ENCODE results near the gene NDUFB11. TPM values are rescaled to one million over a fixed set of nuclear protein-coding genes. Genes with fewer than 3 reads are reported as not detected.
"Not testable (repeated sequence)": the region's sequence is repeated elsewhere in the genome, so short reads cannot be mapped to it uniquely, and the experiment has no call there.

The NDUFB11 gene
- total RNA-seq, 1 experiment from 2014 or later, result 110 TPM

DNA sequence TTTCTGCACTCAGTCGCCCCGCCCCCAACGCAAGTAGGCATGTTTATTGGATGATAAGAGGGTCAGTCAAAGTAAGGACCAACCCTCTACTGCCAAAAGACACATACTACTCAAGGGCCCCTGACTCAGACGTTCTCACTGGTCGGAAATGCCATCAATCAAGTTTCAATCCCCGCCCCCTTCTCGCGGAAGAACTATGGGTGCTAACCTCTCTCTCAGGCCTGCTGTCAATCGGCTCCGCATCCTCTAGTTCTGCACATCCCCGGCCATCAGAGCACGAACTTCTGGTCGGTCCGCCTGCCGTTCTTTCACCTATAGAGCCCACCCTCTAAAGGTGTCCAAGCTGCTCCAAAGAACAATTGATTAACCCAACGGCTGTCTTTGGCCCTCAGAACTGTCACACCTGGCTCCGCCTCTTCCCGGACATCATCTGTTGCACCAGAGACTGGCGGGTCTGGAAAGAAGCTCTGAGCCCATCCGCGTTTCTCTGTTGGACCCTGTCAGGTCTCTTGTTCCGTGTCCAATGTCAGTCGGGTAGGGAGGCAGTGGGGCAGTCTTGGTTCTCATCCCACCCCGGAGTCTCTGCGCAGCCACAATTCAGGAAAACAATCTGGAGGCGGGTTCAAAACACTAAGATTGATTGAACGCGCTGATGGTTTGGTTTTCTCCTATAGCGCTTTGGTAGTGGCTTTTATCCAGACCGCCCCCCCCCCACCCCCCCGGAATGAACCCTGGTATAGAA is 15.2 kb downstream of the NDUFB11 start:
- Mint-ChIP-seq H3K9me3 (no peaks in the 10 kb centered on the region), H3K36me3 (no peaks in the 10 kb centered on the region), H3K27me3 (ENCODE audit: low read depth) (no peaks in the 10 kb centered on the region), H3K27ac (peak overlapping the region; percentile 68), H3K4me1 (no peaks in the 10 kb centered on the region), H3K4me3 (peak overlapping the region; percentile 97)
- POLR2A ChIA-PET, result interaction anchor here (1.7 kb wide), 1 partner anchor 16 kb away, joined by 5 read pairs; the partner anchor contains the start of genes NDUFB11 and RBM10
- ATAC-seq (peak; percentile 100), DNase-seq (ENCODE audit: low spot score) (peak; percentile 88)
- CTCF ChIA-PET, result interaction anchor here (0.7 to 1.0 kb wide), 3 partner anchors 16 to 22 kb away, joined by 5 to 6 read pairs (median 6); partner anchors contain the start of genes NDUFB11 and RBM10
- TF ChIP-seq CREB1 (CRISPR knock-in tag; IDR thresholded peaks at IDR 0.05) (no peak), ELF4 (CRISPR knock-in tag; IDR thresholded peaks at IDR 0.05; ENCODE audit: low read depth) (no peak), NFYB (CRISPR knock-in tag; conservative IDR thresholded peaks at IDR 0.05; ENCODE audit: low read depth) (peak; percentile 81), FOXK1 (CRISPR knock-in tag; IDR thresholded peaks at IDR 0.05) (no peak), SMAD3 (CRISPR knock-in tag; IDR thresholded peaks at IDR 0.05; ENCODE audit: borderline replicate concordance) (no peak), SP1 (CRISPR knock-in tag; conservative IDR thresholded peaks at IDR 0.05) (peak; percentile 65; the same call in 1 of the 2 replicates)
- TF ChIP-seq, protein P1, sequence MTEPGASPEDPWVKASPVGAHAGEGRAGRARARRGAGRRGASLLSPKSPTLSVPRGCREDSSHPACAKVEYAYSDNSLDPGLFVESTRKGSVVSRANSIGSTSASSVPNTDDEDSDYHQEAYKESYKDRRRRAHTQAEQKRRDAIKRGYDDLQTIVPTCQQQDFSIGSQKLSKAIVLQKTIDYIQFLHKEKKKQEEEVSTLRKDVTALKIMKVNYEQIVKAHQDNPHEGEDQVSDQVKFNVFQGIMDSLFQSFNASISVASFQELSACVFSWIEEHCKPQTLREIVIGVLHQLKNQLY (CRISPR knock-in tag; IDR thresholded peaks at IDR 0.05), result no peak
- TF ChIP-seq, protein P2, sequence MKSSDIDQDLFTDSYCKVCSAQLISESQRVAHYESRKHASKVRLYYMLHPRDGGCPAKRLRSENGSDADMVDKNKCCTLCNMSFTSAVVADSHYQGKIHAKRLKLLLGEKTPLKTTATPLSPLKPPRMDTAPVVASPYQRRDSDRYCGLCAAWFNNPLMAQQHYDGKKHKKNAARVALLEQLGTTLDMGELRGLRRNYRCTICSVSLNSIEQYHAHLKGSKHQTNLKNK (CRISPR knock-in tag; IDR thresholded peaks at IDR 0.05), result no peak

DNA sequence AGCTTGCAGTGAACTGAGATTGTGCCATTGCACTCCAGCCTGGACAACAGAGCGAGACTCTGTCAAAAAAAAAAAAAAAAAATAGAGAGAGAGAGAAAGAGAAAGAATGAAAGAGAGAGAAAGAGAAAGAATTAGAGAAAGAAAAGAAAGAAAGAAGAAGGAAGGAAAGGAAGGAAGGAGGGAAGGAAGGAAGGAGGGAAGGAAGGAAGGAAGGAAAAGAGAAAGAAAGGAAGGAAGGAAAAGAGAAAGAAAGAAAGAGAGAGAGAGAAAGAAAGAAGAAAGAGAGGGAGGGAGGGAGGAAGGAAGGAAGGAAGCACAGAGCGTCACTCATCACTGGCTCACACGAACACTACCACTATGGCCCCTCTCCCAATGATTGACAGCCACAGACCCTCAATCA is 20.0 kb downstream of the NDUFB11 start:
- ATAC-seq; H3K4me1 Mint-ChIP-seq; H3K9me3 Mint-ChIP-seq; CTCF ChIA-PET; POLR2A ChIA-PET; H3K36me3 Mint-ChIP-seq; DNase-seq (ENCODE audit: low spot score); H3K27ac Mint-ChIP-seq; H3K27me3 Mint-ChIP-seq (ENCODE audit: low read depth); H3K4me3 Mint-ChIP-seq: not testable (repeated sequence)

DNA sequence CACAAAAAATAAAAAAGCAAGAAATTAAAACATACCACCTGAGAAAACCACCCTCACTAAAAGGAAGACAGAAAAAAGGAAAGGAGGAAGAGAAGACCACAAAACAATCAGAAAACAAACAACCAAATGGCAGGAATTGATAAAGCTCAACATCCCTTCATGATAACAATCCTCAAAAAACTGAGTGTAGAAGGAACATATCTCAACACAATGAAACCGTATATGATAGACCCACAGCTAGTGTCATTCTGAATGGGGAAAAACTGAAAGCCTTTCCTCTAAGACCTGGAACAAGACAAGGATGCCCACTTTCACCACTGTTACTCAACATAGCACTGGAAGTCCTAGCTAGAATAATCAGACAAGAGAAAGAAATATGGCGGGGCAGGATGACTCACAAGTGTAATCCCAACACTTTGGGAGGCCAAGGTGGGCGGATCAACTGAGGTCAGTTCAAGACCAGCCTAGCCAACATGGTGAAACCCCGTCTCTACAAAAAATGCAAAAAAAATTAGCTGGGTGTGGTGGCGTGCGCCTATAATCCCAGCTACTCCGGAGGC is 27.9 kb downstream of the NDUFB11 start:
- H3K4me3 Mint-ChIP-seq; ATAC-seq; DNase-seq (ENCODE audit: low spot score); CTCF ChIA-PET; H3K27me3 Mint-ChIP-seq (ENCODE audit: low read depth); H3K4me1 Mint-ChIP-seq; H3K36me3 Mint-ChIP-seq; H3K9me3 Mint-ChIP-seq; H3K27ac Mint-ChIP-seq; POLR2A ChIA-PET: not testable (repeated sequence)

DNA sequence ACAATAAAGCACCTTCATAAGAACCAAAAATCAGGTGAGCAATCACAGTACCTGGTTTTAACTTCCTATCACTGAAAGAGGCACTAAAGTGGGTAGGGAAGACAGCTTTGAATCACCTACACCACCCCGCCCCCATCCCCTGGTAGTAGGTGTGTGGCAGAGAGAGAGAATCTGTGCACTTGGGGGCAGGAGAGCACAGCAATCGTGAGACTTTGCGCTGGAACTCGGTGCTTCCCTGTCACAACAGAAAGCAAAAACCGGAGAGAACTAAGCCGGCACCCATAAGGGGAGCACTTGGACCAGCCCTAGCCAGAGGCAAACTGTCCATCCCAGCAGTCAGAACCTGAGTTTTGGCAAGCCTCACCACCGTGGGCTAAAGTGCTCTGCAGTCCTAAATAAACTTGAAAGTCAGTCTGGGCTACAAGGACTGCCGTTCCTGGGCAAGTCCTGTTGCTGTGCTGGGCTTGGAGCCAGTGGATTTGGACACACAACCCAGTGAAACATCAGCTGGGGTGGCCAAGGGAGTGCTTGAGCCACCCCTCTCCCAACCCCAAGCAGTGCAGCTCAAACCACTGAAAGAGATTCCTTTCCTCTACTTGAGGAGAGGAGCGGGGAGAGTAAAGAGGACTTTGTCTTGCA is 32.1 kb downstream of the NDUFB11 start:
- POLR2A ChIA-PET, result no interaction called here
- TF ChIP-seq TEAD1 (CRISPR knock-in tag; IDR thresholded peaks at IDR 0.05), result no peak
- TF ChIP-seq, protein P2 (CRISPR knock-in tag; IDR thresholded peaks at IDR 0.05), result no peak
- TF ChIP-seq MYBL2 (CRISPR knock-in tag; IDR thresholded peaks at IDR 0.05), result no peak
- TF ChIP-seq, protein P3, sequence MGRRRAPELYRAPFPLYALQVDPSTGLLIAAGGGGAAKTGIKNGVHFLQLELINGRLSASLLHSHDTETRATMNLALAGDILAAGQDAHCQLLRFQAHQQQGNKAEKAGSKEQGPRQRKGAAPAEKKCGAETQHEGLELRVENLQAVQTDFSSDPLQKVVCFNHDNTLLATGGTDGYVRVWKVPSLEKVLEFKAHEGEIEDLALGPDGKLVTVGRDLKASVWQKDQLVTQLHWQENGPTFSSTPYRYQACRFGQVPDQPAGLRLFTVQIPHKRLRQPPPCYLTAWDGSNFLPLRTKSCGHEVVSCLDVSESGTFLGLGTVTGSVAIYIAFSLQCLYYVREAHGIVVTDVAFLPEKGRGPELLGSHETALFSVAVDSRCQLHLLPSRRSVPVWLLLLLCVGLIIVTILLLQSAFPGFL (CRISPR knock-in tag; IDR thresholded peaks at IDR 0.05; ENCODE audit: borderline replicate concordance), result no peak
- TF ChIP-seq, protein P4, sequence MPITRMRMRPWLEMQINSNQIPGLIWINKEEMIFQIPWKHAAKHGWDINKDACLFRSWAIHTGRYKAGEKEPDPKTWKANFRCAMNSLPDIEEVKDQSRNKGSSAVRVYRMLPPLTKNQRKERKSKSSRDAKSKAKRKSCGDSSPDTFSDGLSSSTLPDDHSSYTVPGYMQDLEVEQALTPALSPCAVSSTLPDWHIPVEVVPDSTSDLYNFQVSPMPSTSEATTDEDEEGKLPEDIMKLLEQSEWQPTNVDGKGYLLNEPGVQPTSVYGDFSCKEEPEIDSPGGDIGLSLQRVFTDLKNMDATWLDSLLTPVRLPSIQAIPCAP (CRISPR knock-in tag; IDR thresholded peaks at IDR 0.05), result no peak
- no peak for TF ChIP-seq MXD4 (CRISPR knock-in tag; IDR thresholded peaks at IDR 0.05; ENCODE audit: borderline replicate concordance)
- TF ChIP-seq, protein P5, sequence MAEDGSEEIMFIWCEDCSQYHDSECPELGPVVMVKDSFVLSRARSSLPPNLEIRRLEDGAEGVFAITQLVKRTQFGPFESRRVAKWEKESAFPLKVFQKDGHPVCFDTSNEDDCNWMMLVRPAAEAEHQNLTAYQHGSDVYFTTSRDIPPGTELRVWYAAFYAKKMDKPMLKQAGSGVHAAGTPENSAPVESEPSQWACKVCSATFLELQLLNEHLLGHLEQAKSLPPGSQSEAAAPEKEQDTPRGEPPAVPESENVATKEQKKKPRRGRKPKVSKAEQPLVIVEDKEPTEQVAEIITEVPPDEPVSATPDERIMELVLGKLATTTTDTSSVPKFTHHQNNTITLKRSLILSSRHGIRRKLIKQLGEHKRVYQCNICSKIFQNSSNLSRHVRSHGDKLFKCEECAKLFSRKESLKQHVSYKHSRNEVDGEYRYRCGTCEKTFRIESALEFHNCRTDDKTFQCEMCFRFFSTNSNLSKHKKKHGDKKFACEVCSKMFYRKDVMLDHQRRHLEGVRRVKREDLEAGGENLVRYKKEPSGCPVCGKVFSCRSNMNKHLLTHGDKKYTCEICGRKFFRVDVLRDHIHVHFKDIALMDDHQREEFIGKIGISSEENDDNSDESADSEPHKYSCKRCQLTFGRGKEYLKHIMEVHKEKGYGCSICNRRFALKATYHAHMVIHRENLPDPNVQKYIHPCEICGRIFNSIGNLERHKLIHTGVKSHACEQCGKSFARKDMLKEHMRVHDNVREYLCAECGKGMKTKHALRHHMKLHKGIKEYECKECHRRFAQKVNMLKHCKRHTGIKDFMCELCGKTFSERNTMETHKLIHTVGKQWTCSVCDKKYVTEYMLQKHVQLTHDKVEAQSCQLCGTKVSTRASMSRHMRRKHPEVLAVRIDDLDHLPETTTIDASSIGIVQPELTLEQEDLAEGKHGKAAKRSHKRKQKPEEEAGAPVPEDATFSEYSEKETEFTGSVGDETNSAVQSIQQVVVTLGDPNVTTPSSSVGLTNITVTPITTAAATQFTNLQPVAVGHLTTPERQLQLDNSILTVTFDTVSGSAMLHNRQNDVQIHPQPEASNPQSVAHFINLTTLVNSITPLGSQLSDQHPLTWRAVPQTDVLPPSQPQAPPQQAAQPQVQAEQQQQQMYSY (CRISPR knock-in tag; IDR thresholded peaks at IDR 0.05), result no peak
- TF ChIP-seq, protein P6, sequence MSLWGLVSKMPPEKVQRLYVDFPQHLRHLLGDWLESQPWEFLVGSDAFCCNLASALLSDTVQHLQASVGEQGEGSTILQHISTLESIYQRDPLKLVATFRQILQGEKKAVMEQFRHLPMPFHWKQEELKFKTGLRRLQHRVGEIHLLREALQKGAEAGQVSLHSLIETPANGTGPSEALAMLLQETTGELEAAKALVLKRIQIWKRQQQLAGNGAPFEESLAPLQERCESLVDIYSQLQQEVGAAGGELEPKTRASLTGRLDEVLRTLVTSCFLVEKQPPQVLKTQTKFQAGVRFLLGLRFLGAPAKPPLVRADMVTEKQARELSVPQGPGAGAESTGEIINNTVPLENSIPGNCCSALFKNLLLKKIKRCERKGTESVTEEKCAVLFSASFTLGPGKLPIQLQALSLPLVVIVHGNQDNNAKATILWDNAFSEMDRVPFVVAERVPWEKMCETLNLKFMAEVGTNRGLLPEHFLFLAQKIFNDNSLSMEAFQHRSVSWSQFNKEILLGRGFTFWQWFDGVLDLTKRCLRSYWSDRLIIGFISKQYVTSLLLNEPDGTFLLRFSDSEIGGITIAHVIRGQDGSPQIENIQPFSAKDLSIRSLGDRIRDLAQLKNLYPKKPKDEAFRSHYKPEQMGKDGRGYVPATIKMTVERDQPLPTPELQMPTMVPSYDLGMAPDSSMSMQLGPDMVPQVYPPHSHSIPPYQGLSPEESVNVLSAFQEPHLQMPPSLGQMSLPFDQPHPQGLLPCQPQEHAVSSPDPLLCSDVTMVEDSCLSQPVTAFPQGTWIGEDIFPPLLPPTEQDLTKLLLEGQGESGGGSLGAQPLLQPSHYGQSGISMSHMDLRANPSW (CRISPR knock-in tag; conservative IDR thresholded peaks at IDR 0.05; ENCODE audit: low read depth), result no peak
- TF ChIP-seq JUN (CRISPR knock-in tag; IDR thresholded peaks at IDR 0.05), result no peak

More for the DNA sequence above, 32.1 kb downstream of the NDUFB11 start:
- no peak overlapping the region for H3K4me3 Mint-ChIP-seq
- CTCF ChIA-PET, result no interaction called here
- H3K27me3 Mint-ChIP-seq (ENCODE audit: low read depth), result no peaks in the 10 kb centered on the region; the same call in 1 of the 2 replicates
- DNase-seq (ENCODE audit: low spot score) (no peak), ATAC-seq (peak; percentile 75)
- H3K27ac Mint-ChIP-seq, result no peak overlapping the region
- no peaks in the 10 kb centered on the region for H3K4me1 Mint-ChIP-seq
- H3K9me3 Mint-ChIP-seq, result 0 out of 2 replicates have a peak, but pooled peaks cover 3% of the 10 kb centered on the region
- no peaks in the 10 kb centered on the region for H3K36me3 Mint-ChIP-seq
